Osteocyte (in vitro differentiated cells): ENCODE data around the gene MS4A1. TPM values are rescaled to one million over a fixed set of nuclear protein-coding genes. Genes with fewer than 3 reads are reported as not detected.

Experiments used
- DNase-seq: peaks from one replicate; pipeline ENCODE4 v3.0.0; 2021; ENCODE audit warnings: mixed read lengths; ENCODE audit not compliant: unreplicated experiment; ENCODE audit errors: extremely low spot score
- H3K27ac Mint-ChIP-seq: one replicate; pipeline ENCODE4 v1.8.0; 2021; ENCODE audit warnings: mild to moderate bottlenecking, mixed read lengths; ENCODE audit not compliant: unreplicated experiment
- H3K27me3 Mint-ChIP-seq: one replicate; pipeline ENCODE4 v1.8.0; 2021; ENCODE audit warnings: mixed read lengths; ENCODE audit not compliant: unreplicated experiment
- H3K36me3 Mint-ChIP-seq: one replicate; pipeline ENCODE4 v1.8.0; 2021; ENCODE audit warnings: mixed read lengths; ENCODE audit not compliant: unreplicated experiment
- H3K4me1 Mint-ChIP-seq: one replicate; pipeline ENCODE4 v1.8.0; 2021; ENCODE audit warnings: mixed read lengths; ENCODE audit not compliant: unreplicated experiment
- H3K4me3 Mint-ChIP-seq: one replicate; pipeline ENCODE4 v1.8.0; 2021; ENCODE audit warnings: mild to moderate bottlenecking, moderate library complexity, mixed read lengths; ENCODE audit not compliant: unreplicated experiment
- H3K9me3 Mint-ChIP-seq: one replicate; pipeline ENCODE4 v1.8.0; 2021; ENCODE audit warnings: mixed read lengths; ENCODE audit not compliant: unreplicated experiment
- total RNA-seq: library from RNA; stranded (reverse); gene quantifications from 2 replicates; pipeline ENCODE4 v1.2.1, GENCODE V29; 2021
- TF ChIP-seq, protein P1 (sequence below): fragments of 200-600 bp; sonication (generic); IDR thresholded peaks from 2 replicates; pipeline ENCODE4 v1.5.0; 2021; ENCODE audit warnings: antibody characterized with exemption, mild to moderate bottlenecking, moderate library complexity

The MS4A1 gene
- total RNA-seq, 1 donor from 2014 or later, result not detected

DNA sequence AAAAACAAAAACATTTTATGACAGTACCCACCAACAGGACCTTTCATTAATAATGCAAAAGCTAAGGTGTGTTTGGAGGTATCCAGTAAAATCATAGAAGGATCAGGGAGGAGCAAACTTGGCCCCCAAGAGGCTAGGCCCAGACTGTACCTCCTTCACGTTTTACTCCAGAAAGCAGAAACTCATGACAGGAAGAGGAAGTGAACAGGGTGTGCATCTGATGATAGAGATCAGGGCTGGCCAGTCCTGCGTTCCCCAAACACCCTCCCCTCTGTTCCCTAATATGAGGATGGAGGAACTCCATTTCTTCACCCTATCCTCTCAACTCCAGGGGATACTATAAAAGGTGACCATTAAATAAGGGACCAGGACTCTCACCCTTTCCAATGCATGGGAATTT is 26.7 kb downstream of the MS4A1 start:
- Mint-ChIP-seq H3K36me3 (no peaks in the 10 kb centered on the region), H3K27me3 (peaks cover 21% of the 10 kb centered on the region), H3K4me3 (no peak overlapping the region), H3K4me1 (no peaks in the 10 kb centered on the region), H3K9me3 (no peaks in the 10 kb centered on the region), H3K27ac (no peak overlapping the region)
- TF ChIP-seq, protein P1, sequence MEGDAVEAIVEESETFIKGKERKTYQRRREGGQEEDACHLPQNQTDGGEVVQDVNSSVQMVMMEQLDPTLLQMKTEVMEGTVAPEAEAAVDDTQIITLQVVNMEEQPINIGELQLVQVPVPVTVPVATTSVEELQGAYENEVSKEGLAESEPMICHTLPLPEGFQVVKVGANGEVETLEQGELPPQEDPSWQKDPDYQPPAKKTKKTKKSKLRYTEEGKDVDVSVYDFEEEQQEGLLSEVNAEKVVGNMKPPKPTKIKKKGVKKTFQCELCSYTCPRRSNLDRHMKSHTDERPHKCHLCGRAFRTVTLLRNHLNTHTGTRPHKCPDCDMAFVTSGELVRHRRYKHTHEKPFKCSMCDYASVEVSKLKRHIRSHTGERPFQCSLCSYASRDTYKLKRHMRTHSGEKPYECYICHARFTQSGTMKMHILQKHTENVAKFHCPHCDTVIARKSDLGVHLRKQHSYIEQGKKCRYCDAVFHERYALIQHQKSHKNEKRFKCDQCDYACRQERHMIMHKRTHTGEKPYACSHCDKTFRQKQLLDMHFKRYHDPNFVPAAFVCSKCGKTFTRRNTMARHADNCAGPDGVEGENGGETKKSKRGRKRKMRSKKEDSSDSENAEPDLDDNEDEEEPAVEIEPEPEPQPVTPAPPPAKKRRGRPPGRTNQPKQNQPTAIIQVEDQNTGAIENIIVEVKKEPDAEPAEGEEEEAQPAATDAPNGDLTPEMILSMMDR, result no peak
- no peak for DNase-seq

DNA sequence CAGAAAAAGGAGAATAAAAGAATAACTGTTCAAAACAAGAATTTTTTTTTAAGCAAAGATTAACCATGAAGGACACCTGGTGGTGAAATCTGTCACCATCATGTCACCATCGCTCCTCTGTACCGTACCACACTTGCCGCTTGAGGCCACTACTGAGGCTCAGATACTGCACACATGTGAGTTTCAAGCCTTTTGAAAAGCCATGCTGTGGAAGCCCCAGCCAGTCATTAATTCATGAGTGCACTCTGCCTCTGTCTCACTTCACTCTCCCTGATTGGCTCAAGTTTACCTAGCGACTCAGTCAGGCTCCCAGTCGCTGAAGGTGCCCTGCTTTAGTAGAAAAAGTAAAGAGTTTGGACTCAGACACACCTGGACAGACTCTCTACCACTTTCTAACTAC is 30.3 kb downstream of the MS4A1 start:
- H3K4me1 Mint-ChIP-seq, result no peaks in the 10 kb centered on the region
- DNase-seq, result no peak
- no peak overlapping the region for H3K27ac Mint-ChIP-seq
- peaks cover 3% of the 10 kb centered on the region for H3K27me3 Mint-ChIP-seq
- H3K36me3 Mint-ChIP-seq, result no peaks in the 10 kb centered on the region
- no peak overlapping the region for H3K4me3 Mint-ChIP-seq
- no peaks in the 10 kb centered on the region for H3K9me3 Mint-ChIP-seq
- TF ChIP-seq, protein P1, result peak; percentile 46

DNA sequence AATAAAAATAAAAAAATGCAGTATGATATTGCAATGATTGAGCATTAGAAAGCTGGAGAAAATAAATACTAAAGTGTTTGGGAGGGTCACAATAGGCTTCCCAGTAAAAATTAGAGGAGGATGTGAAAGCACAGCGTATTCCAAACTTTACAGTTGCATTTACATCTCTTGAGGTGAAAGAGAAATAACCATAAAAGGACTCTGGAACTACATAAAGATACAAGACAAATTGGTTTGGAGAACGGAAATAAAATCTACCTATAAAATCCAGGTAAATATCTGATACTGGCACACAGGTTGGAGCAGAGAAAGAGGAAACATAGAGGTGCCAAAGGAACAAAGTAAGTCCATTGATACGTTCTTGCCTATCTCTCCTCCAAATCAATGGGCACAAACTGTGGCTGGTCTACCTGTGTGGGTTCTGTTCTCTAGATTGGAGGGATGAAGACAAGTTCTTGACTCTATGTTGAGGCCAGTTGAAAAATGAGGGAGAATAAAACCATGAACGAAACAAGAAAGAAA is 36.9 kb downstream of the MS4A1 start, which contains the start of gene MS4A12:
MS4A12 (plus strand) TSS at position 291 of the 522 bp plus-strand sequence. CDS start 4,541 bp downstream, outside the sequence.
- H3K9me3 Mint-ChIP-seq, result no peaks in the 10 kb centered on the region
- H3K4me3 Mint-ChIP-seq, result no peak within 1 kb of the TSS
- no peaks in the 10 kb centered on the region for H3K4me1 Mint-ChIP-seq
- TF ChIP-seq, protein P1, result no peak
- DNase-seq, result no peak
- H3K27ac Mint-ChIP-seq, result no peak within 1 kb of the TSS
- no peaks in the 10 kb centered on the region for H3K27me3 Mint-ChIP-seq
- no peaks in the 10 kb centered on the region for H3K36me3 Mint-ChIP-seq

DNA sequence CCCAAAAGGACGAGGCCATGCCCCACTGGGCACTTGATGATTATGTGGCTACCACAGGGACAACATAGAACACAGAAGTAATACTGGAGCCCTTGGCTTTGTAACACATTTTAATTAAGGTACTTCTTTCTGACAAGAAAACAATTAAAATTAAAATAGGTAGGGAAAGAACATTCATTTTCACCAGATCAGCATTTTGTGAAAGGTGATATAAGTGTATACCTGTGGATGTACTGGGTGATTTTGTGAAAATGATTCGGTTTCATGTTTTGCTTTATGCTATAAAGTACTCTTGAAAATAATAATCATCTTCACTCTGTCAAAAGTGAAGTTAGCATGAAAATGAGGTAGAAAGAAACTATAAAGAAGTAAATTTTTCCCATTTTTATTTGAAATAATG is 37.8 kb downstream of the MS4A1 start:
- H3K27me3 Mint-ChIP-seq, result no peaks in the 10 kb centered on the region
- peaks cover 4% of the 10 kb centered on the region for H3K4me1 Mint-ChIP-seq
- H3K9me3 Mint-ChIP-seq, result no peaks in the 10 kb centered on the region
- no peak for DNase-seq
- H3K4me3 Mint-ChIP-seq, result no peak overlapping the region
- no peak overlapping the region for H3K27ac Mint-ChIP-seq
- no peaks in the 10 kb centered on the region for H3K36me3 Mint-ChIP-seq
- TF ChIP-seq, protein P1, result no peak

DNA sequence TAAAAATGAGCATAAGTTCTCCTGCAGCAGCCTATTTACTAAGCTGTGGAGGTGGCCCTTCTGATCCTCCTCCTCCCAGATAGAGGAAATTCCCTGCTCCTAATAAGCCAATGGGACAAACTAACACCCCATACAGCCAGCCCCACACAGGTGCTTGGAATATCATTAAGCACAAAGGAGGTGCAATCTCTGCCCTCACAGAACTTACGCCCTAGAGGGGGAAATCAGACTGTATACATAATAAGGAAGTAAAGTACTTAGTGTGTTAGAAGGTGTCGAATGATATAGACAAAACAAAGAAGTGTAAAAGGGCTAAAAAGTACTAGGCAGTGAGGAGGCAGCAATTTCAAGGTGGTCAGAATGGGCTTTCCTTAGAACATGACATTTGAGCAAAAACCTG is 42.8 kb downstream of the MS4A1 start:
- TF ChIP-seq, protein P1, result no peak
- H3K4me3 Mint-ChIP-seq, result no peak overlapping the region
- H3K27ac Mint-ChIP-seq, result peak overlapping the region; percentile 12

More for the DNA sequence above, 42.8 kb downstream of the MS4A1 start:
- peaks cover 26% of the 10 kb centered on the region for H3K4me1 Mint-ChIP-seq
- no peaks in the 10 kb centered on the region for H3K27me3 Mint-ChIP-seq
- DNase-seq, result no peak
- H3K36me3 Mint-ChIP-seq, result no peaks in the 10 kb centered on the region
- no peaks in the 10 kb centered on the region for H3K9me3 Mint-ChIP-seq
